HCT116 (cell line): ENCODE data around the gene STAP2. TPM values are rescaled to one million over a fixed set of nuclear protein-coding genes. Genes with fewer than 3 reads are reported as not detected.

Experiments
- ATAC-seq: fragments of 200-7000 bp; cut with Tn5 transposase; 2 replicates; pipeline ENCODE4 v1.9.1; 2020; ENCODE audit warnings: mild to moderate bottlenecking, moderate library complexity
- BruUV-seq: library from RNA; stranded (reverse); fragments of 400-500 nt; replicated peaks from 2 replicates; lab custom pipeline; 2021; lab: Mats Ljungman, UMichigan
- CTCF ChIA-PET: fragments of 300-600 bp; sonication (Branson Sonifier 250); formaldehyde crosslinking; loops from one replicate; lab custom pipeline; 2021; ENCODE audit warnings: antibody characterized with exemption; lab: Charles Lee
- POLR2A ChIA-PET: fragments of 300-600, 350-600 bp; sonication (Branson Sonifier 250); formaldehyde crosslinking; loops from one replicate; lab custom pipeline; 2021; ENCODE audit warnings: antibody characterized with exemption; lab: Charles Lee
- RAD21 ChIA-PET, 2 experiments: fragments of 300-600 bp; sonication (Branson Sonifier 250); formaldehyde crosslinking; loops; one replicate each; lab custom pipeline; 2023; ENCODE audit warnings: low total read pairs in 2 of 2; ENCODE audit not compliant: uncharacterized antibody in 2 of 2, unreplicated experiment in 2 of 2, low non-redundant PET in 1 of 2; lab: Charles Lee
- DNase-seq: peaks from one replicate; pipeline ENCODE4 v3.0.0-alpha.2; 2010; ENCODE audit warnings: low read depth, low spot score
- H2AFZ ChIP-seq: fragments of 200-600 bp; shearing (Covaris generic), sonication (generic); 2 replicates; pipeline ENCODE4 v1.6.1; 2017; ENCODE audit warnings: low read depth, mixed run types, mixed read lengths, antibody characterized with exemption, low read length; ENCODE audit not compliant: poor library complexity, severe bottlenecking
- H3K27ac ChIP-seq: 2 replicates; pipeline ENCODE4 v1.5.1; 2012; ENCODE audit warnings: low read depth, low read length
- H3K27me3 ChIP-seq: fragments of 200-600 bp; sonication (generic); 2 replicates; pipeline ENCODE4 v1.6.1; 2016; ENCODE audit warnings: mixed run types, low read length, mixed read lengths; ENCODE audit not compliant: insufficient read depth
- H3K36me3 ChIP-seq, 2 experiments: fragments of 200-500 bp in 1 of 2; fragments of 200-600 bp in 1 of 2; sonication (Bioruptor generic) in 1 of 2; sonication (generic) in 1 of 2; 2 replicates each; pipeline versions ENCODE4 v1.5.1 to v1.6.1; 2014 to 2016; ENCODE audit warnings: low read length in 2 of 2, inconsistent platforms in 1 of 2, mixed read lengths in 1 of 2, mixed run types in 1 of 2; ENCODE audit not compliant: insufficient read depth in 2 of 2, control insufficient read depth in 1 of 2
- H3K4me1 ChIP-seq, 2 experiments: fragments of 200-600 bp in 1 of 2; sonication (generic) in 1 of 2; 2 replicates each; pipeline versions ENCODE4 v1.5.1 to v1.6.1; 2012 to 2017; ENCODE audit warnings: low read length in 2 of 2, inconsistent platforms in 1 of 2, mild to moderate bottlenecking in 1 of 2, mixed read lengths in 1 of 2, mixed run types in 1 of 2, moderate library complexity in 1 of 2; ENCODE audit not compliant: insufficient read depth in 2 of 2, control insufficient read depth in 1 of 2
- H3K4me2 ChIP-seq: fragments of 200-600 bp; sonication (generic); 2 replicates; pipeline ENCODE4 v1.6.1; 2017; ENCODE audit warnings: mixed run types, low read length, mixed read lengths
- H3K4me3 ChIP-seq, 2 experiments: fragments of 200-600 bp in 1 of 2; sonication (generic) in 1 of 2; replicated peaks in 1 of 2; 2 replicates each; pipeline ENCODE4 v1.5.1; 2011 to 2016; ENCODE audit warnings: low read length in 2 of 2, control low read depth in 1 of 2, low read depth in 1 of 2, mild to moderate bottlenecking in 1 of 2, mixed read lengths in 1 of 2, mixed run types in 1 of 2
- H3K79me2 ChIP-seq: fragments of 200-600 bp; sonication (generic); 2 replicates; pipeline ENCODE4 v1.6.1; 2017; ENCODE audit warnings: mild to moderate bottlenecking, mixed run types, low read length, moderate library complexity, mixed read lengths; ENCODE audit not compliant: insufficient read depth
- H3K9ac ChIP-seq: fragments of 200-600 bp; sonication (generic); 2 replicates; pipeline ENCODE4 v1.6.1; 2016; ENCODE audit warnings: low read length, mixed read lengths
- H3K9me2 ChIP-seq: fragments of 200-600 bp; sonication (generic), shearing (Covaris generic); 2 replicates; pipeline ENCODE4 v1.6.1; 2017; ENCODE audit warnings: mixed run types, mild to moderate bottlenecking, moderate library complexity; ENCODE audit not compliant: insufficient read depth
- H3K9me3 ChIP-seq, 2 experiments: fragments of 200-500 bp in 1 of 2; fragments of 200-600 bp in 1 of 2; sonication (Bioruptor generic) in 1 of 2; sonication (generic) in 1 of 2; 2 replicates each; pipeline ENCODE4 v1.6.1; 2014 to 2017; ENCODE audit warnings: low read length in 2 of 2, mixed read lengths in 2 of 2, inconsistent platforms in 1 of 2, low read depth in 1 of 2, mild to moderate bottlenecking in 1 of 2, mixed run types in 1 of 2, moderate library complexity in 1 of 2; ENCODE audit not compliant: control insufficient read depth in 1 of 2, insufficient read depth in 1 of 2
- H4K20me1 ChIP-seq: fragments of 200-600 bp; sonication (generic), shearing (Covaris generic); 2 replicates; pipeline ENCODE4 v1.6.1; 2017; ENCODE audit warnings: mixed run types, mild to moderate bottlenecking, moderate library complexity; ENCODE audit not compliant: insufficient read depth
- CBX3 ChIP-seq: IDR thresholded peaks from 2 replicates; pipeline ENCODE4 v1.6.1; 2012; ENCODE audit warnings: low read depth
- CEBPB ChIP-seq: IDR thresholded peaks from 2 replicates; pipeline ENCODE4 v1.6.1; 2012; ENCODE audit warnings: low read depth
- EGR1 ChIP-seq: IDR thresholded peaks from 2 replicates; pipeline ENCODE4 v1.6.1; 2012; ENCODE audit warnings: low read depth
- EZH2phosphoT487 ChIP-seq: fragments of 200-600 bp; IDR thresholded peaks from 2 replicates; pipeline ENCODE4 v1.6.1; 2018; ENCODE audit warnings: antibody characterized with exemption, borderline replicate concordance
- FOSL1 ChIP-seq: IDR thresholded peaks from 2 replicates; pipeline ENCODE4 v1.6.1; 2012; ENCODE audit warnings: low read depth
- POLR2A ChIP-seq: IDR thresholded peaks from 2 replicates; pipeline ENCODE4 v1.7.0; 2011; ENCODE audit warnings: borderline replicate concordance; ENCODE audit not compliant: insufficient read depth, insufficient read length; ENCODE audit errors: extremely low read depth
- POLR2AphosphoS5 ChIP-seq: IDR thresholded peaks from 2 replicates; pipeline ENCODE4 v1.6.1; 2011; ENCODE audit warnings: mild to moderate bottlenecking, low read depth, low read length, moderate library complexity
- SP1 ChIP-seq: IDR thresholded peaks from 2 replicates; pipeline ENCODE4 v1.6.1; 2012; ENCODE audit warnings: low read depth
- SRF ChIP-seq: IDR thresholded peaks from 2 replicates; pipeline ENCODE4 v1.6.1; 2012; ENCODE audit warnings: low read depth
- YY1 ChIP-seq: IDR thresholded peaks from 2 replicates; pipeline ENCODE4 v1.6.1; 2011; ENCODE audit warnings: low read length, low read depth, moderate library complexity, mild to moderate bottlenecking; ENCODE audit not compliant: insufficient replicate concordance; ENCODE audit errors: extremely low read depth
- intact Hi-C: fragments of 100-400 bp; cut with micrococcal nuclease; formaldehyde crosslinking; loops from 2 replicates; pipeline ENCODE4 v1.10.0; 2022
- total RNA-seq: library from RNA; stranded (reverse); gene quantifications from one replicate; pipeline ENCODE4 v1.2.1, GENCODE V29; 2021; ENCODE audit not compliant: unreplicated experiment
- TF ChIP-seq, protein P1 (sequence below): IDR thresholded peaks from 2 replicates; pipeline ENCODE4 v1.6.1; 2012; ENCODE audit warnings: low read depth
- TF ChIP-seq, protein P2 (sequence below): IDR thresholded peaks from 2 replicates; pipeline ENCODE4 v1.6.1; 2012
- TF ChIP-seq, protein P3 (sequence below): IDR thresholded peaks from 2 replicates; pipeline ENCODE4 v1.6.1; 2012
- TF ChIP-seq, protein P4 (sequence below): IDR thresholded peaks from 2 replicates; pipeline ENCODE4 v1.6.1; 2011; ENCODE audit warnings: mild to moderate bottlenecking, low read length, moderate library complexity; ENCODE audit not compliant: insufficient replicate concordance; ENCODE audit errors: extremely low read depth

The STAP2 gene
- total RNA-seq, 1 experiment from 2014 or later: 2.1 TPM

DNA sequence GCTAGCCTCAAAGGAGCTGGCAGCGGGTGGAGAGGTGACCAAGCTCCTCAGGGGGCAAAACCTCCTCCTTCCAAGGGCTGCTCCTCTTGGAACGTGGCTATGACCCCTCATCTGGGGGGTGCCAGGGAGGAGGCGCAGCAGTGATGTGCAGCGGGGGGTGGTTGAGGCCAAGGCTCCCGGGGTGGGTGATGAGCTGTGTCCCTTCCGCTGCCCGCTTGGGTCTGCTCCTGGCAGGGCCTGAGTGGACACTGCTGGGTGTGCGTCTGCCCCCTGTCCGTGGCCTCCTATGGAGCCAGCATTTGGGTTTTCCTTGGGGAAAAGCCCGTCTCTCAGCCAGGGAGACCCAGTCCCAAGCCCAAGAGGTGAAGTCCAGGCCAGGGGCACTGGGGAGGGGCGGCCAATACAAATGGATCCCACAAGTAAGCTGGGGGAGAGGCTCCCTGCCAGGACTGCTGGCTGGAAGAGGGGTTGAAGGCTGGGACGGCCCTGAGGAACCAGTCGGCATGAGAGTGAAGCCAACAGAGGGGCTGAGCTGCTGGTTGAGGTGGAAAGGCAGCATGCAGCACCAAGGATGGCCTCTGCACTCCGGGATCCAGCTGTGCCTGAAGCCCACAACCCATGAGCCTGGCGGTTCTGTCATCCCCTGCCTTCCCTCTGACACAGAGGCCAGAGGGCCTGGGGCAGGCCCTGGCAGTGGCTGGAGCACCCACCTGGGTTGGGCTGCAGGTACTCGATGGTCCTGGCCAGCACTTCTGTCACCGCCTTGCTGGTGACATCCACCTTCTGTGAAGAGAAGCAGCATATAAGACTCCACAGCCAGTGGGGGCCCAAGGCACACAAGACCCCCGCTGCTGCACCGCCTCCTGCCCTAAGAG lies 27.4 kb upstream of the STAP2 start:
- intact Hi-C loops: no loop called here
- no peak overlapping the region for H2AFZ ChIP-seq
- H3K9me3 ChIP-seq: no peaks in the 10 kb centered on the region
- peak overlapping the region; percentile 19; the same call in 1 of the 2 replicates for H3K27ac ChIP-seq
- H3K9me2 ChIP-seq: no peaks in the 10 kb centered on the region
- no peak overlapping the region for H3K4me3 ChIP-seq
- no peak for TF ChIP-seq SP1
- no peak for TF ChIP-seq POLR2A
- TF ChIP-seq CBX3: no peak
- ChIA-PET POLR2A (interaction anchor here (1.1 kb wide), 1 partner anchor 36 kb away, joined by 4 read pairs; the partner anchor contains the start of gene CHAF1A), RAD21 (no interaction called here), CTCF (no interaction called here)
- no TSS peak for BruUV-seq
- H3K79me2 ChIP-seq: peaks cover 37% of the 10 kb centered on the region
- DNase-seq (no peak), ATAC-seq (no peak)
- peaks cover 5 to 9% of the 10 kb centered on the region in 2 experiments; a peak in 2 of 4 replicates for H3K36me3 ChIP-seq
- H3K4me1 ChIP-seq: peaks cover 6 to 38% of the 10 kb centered on the region in 2 experiments; a peak in 3 of 4 replicates
- no peak overlapping the region for H3K9ac ChIP-seq
- H3K4me2 ChIP-seq: no peak overlapping the region
- no peaks in the 10 kb centered on the region for H3K27me3 ChIP-seq
- no peaks in the 10 kb centered on the region for H4K20me1 ChIP-seq

DNA sequence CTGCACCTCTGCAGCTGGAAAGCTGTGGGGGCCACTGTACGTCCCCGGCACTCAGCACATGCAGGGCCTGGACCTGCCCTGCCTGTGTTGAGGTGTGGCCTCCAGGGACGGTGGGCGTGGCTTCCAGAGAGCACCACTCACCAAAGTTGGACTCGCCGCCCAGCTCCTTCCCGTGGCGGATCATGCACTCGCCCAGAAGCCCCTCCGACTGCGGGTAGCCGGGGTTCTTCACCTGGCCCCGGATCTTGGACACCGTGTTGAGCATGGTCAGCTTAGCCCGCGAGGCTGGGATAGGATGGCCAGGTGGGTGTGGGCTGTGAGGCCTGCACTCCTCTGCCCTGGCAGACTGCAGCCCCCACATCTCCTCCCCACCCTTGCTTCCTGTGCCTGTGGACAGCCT lies 26.7 kb upstream of the STAP2 start:
- H3K4me3 ChIP-seq: no peak overlapping the region
- no peaks in the 10 kb centered on the region for H3K9me3 ChIP-seq
- ChIA-PET CTCF (no interaction called here), POLR2A (no interaction called here), RAD21 (no interaction called here)
- no peak overlapping the region for H3K4me2 ChIP-seq
- H3K27ac ChIP-seq: peak overlapping the region; percentile 19; the same call in 1 of the 2 replicates
- peaks cover 5 to 11% of the 10 kb centered on the region in 2 experiments; a peak in 2 of 4 replicates for H3K36me3 ChIP-seq
- ATAC-seq (no peak), DNase-seq (no peak)
- H3K4me1 ChIP-seq: peaks cover 6 to 41% of the 10 kb centered on the region in 2 experiments; a peak in 3 of 4 replicates
- H4K20me1 ChIP-seq: no peaks in the 10 kb centered on the region
- no peaks in the 10 kb centered on the region for H3K27me3 ChIP-seq
- H2AFZ ChIP-seq: no peak overlapping the region
- BruUV-seq: no TSS peak
- intact Hi-C loops: no loop called here
- no peak overlapping the region for H3K9ac ChIP-seq
- H3K9me2 ChIP-seq: no peaks in the 10 kb centered on the region
- peaks cover 30% of the 10 kb centered on the region for H3K79me2 ChIP-seq
- TF ChIP-seq CEBPB (no peak), YY1 (no peak), SRF (no peak), SP1 (no peak), POLR2AphosphoS5 (no peak), FOSL1 (no peak), EGR1 (no peak), EZH2phosphoT487 (no peak)
- TF ChIP-seq, protein P1, sequence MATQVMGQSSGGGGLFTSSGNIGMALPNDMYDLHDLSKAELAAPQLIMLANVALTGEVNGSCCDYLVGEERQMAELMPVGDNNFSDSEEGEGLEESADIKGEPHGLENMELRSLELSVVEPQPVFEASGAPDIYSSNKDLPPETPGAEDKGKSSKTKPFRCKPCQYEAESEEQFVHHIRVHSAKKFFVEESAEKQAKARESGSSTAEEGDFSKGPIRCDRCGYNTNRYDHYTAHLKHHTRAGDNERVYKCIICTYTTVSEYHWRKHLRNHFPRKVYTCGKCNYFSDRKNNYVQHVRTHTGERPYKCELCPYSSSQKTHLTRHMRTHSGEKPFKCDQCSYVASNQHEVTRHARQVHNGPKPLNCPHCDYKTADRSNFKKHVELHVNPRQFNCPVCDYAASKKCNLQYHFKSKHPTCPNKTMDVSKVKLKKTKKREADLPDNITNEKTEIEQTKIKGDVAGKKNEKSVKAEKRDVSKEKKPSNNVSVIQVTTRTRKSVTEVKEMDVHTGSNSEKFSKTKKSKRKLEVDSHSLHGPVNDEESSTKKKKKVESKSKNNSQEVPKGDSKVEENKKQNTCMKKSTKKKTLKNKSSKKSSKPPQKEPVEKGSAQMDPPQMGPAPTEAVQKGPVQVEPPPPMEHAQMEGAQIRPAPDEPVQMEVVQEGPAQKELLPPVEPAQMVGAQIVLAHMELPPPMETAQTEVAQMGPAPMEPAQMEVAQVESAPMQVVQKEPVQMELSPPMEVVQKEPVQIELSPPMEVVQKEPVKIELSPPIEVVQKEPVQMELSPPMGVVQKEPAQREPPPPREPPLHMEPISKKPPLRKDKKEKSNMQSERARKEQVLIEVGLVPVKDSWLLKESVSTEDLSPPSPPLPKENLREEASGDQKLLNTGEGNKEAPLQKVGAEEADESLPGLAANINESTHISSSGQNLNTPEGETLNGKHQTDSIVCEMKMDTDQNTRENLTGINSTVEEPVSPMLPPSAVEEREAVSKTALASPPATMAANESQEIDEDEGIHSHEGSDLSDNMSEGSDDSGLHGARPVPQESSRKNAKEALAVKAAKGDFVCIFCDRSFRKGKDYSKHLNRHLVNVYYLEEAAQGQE: no peak
- TF ChIP-seq, protein P2, sequence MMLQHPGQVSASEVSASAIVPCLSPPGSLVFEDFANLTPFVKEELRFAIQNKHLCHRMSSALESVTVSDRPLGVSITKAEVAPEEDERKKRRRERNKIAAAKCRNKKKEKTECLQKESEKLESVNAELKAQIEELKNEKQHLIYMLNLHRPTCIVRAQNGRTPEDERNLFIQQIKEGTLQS: no peak
- TF ChIP-seq, protein P3, sequence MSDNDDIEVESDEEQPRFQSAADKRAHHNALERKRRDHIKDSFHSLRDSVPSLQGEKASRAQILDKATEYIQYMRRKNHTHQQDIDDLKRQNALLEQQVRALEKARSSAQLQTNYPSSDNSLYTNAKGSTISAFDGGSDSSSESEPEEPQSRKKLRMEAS: no peak
- TF ChIP-seq, protein P4, sequence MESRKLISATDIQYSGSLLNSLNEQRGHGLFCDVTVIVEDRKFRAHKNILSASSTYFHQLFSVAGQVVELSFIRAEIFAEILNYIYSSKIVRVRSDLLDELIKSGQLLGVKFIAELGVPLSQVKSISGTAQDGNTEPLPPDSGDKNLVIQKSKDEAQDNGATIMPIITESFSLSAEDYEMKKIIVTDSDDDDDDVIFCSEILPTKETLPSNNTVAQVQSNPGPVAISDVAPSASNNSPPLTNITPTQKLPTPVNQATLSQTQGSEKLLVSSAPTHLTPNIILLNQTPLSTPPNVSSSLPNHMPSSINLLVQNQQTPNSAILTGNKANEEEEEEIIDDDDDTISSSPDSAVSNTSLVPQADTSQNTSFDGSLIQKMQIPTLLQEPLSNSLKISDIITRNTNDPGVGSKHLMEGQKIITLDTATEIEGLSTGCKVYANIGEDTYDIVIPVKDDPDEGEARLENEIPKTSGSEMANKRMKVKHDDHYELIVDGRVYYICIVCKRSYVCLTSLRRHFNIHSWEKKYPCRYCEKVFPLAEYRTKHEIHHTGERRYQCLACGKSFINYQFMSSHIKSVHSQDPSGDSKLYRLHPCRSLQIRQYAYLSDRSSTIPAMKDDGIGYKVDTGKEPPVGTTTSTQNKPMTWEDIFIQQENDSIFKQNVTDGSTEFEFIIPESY: no peak
